Measurements from ENCODE around the gene RAB40A.

RAB40A gene

GRCh38 chrX:103519389-103519788 is at the start of gene RAB40A:
TSS of gene RAB40A (minus strand) at chrX:103519489. CDS start at chrX:103500756, 18,733 bp downstream.
- in situ Hi-C loops (cut with MboI; ENCODE audit: low sequenced_read_pairs) = no loop called here

- in situ Hi-C loops (cut with MboI; ENCODE audit: low sequenced_read_pairs) = no loop called here
Observed at GRCh38 chrX:103565752-103566151, 46.5 kb upstream of the RAB40A start.

- in situ Hi-C loops (cut with MboI; ENCODE audit: low sequenced_read_pairs) = no loop called here
Observed at GRCh38 chrX:103565197-103565596, 45.9 kb upstream of the RAB40A start.

- in situ Hi-C loops (cut with MboI; ENCODE audit: low sequenced_read_pairs) = no loop called here
Observed at GRCh38 chrX:103562801-103563200, 43.5 kb upstream of the RAB40A start.

- in situ Hi-C loops (cut with MboI; ENCODE audit: low sequenced_read_pairs) = no loop called here
Observed at GRCh38 chrX:103560256-103560655, 41.0 kb upstream of the RAB40A start.

- in situ Hi-C loops (cut with MboI; ENCODE audit: low sequenced_read_pairs) = no loop called here
Observed at GRCh38 chrX:103556963-103557612, 37.8 kb upstream of the RAB40A start.

- in situ Hi-C loops (cut with MboI; ENCODE audit: low sequenced_read_pairs) = no loop called here
Observed at GRCh38 chrX:103554687-103555424, 35.6 kb upstream of the RAB40A start.

- in situ Hi-C loops (cut with MboI; ENCODE audit: low sequenced_read_pairs) = no loop called here
Observed at GRCh38 chrX:103552236-103552635, 32.9 kb upstream of the RAB40A start.

- in situ Hi-C loops (cut with MboI; ENCODE audit: low sequenced_read_pairs) = no loop called here
Observed at GRCh38 chrX:103550415-103551051, 31.2 kb upstream of the RAB40A start.

GRCh38 chrX:103549916-103550315 is 30.6 kb upstream of the RAB40A start:
- in situ Hi-C loops (cut with MboI; ENCODE audit: low sequenced_read_pairs) = no loop called here

GRCh38 chrX:103540145-103540544 is 20.9 kb upstream of the RAB40A start:
- in situ Hi-C loops (cut with MboI; ENCODE audit: low sequenced_read_pairs) = no loop called here

GRCh38 chrX:103539695-103540094 is 20.4 kb upstream of the RAB40A start:
- in situ Hi-C loops (cut with MboI; ENCODE audit: low sequenced_read_pairs) = no loop called here

GRCh38 chrX:103538728-103539127 is 19.4 kb upstream of the RAB40A start:
- in situ Hi-C loops (cut with MboI; ENCODE audit: low sequenced_read_pairs) = no loop called here

GRCh38 chrX:103537871-103538387 is 18.6 kb upstream of the RAB40A start:
- in situ Hi-C loops (cut with MboI; ENCODE audit: low sequenced_read_pairs) = no loop called here

- in situ Hi-C loops (cut with MboI; ENCODE audit: low sequenced_read_pairs) = no loop called here
Observed at GRCh38 chrX:103536732-103537131, 17.4 kb upstream of the RAB40A start.

GRCh38 chrX:103536071-103536470 is 16.8 kb upstream of the RAB40A start:
- in situ Hi-C loops (cut with MboI; ENCODE audit: low sequenced_read_pairs) = no loop called here

- in situ Hi-C loops (cut with MboI; ENCODE audit: low sequenced_read_pairs) = no loop called here
Observed at GRCh38 chrX:103535206-103535605, 15.9 kb upstream of the RAB40A start.

- in situ Hi-C loops (cut with MboI; ENCODE audit: low sequenced_read_pairs) = no loop called here
Observed at GRCh38 chrX:103533511-103534216, 14.4 kb upstream of the RAB40A start.

- in situ Hi-C loops (cut with MboI; ENCODE audit: low sequenced_read_pairs) = no loop called here
Observed at GRCh38 chrX:103531002-103531401, 11.7 kb upstream of the RAB40A start.

GRCh38 chrX:103530545-103530944 is 11.3 kb upstream of the RAB40A start:
- in situ Hi-C loops (cut with MboI; ENCODE audit: low sequenced_read_pairs) = no loop called here

- in situ Hi-C loops (cut with MboI; ENCODE audit: low sequenced_read_pairs) = no loop called here
Observed at GRCh38 chrX:103529550-103529949, 10.3 kb upstream of the RAB40A start.

Measured in hTERT RPE-1 (cell line).